Measurements from ENCODE around the gene TCEA2.

TCEA2 gene

GRCh38 chr20:64041781-64042053 is 21.3 kb upstream of the TCEA2 start:
- Histone ChIP-seq H3K9me3 (ENCODE audit: insufficient read depth, low read length) (no peaks in the 10 kb centered on the region), H3K27me3 (ENCODE audit: low read length) (no peaks in the 10 kb centered on the region), H3K4me3 (ENCODE audit: insufficient read depth, low read length, poor library complexity, severe bottlenecking) (no peak overlapping the region), H3K36me3 (ENCODE audit: low read length) (no peaks in the 10 kb centered on the region), H4K20me1 (ENCODE audit: low read depth, low read length) (no peaks in the 10 kb centered on the region), H3K9ac (ENCODE audit: low read length) (no peak overlapping the region), H2AFZ (ENCODE audit: low read depth, low read length, severe bottlenecking) (no peak overlapping the region), H3K27ac (ENCODE audit: low read depth, low read length) (no peak overlapping the region), H3K4me2 (ENCODE audit: low read depth, low read length, poor library complexity, severe bottlenecking) (no peak overlapping the region), H3K9me2 (replicated peaks; ENCODE audit: insufficient read depth, low read length) (no peaks in the 10 kb centered on the region), H3F3A (ENCODE audit: insufficient read depth) (peaks cover 9% of the 10 kb centered on the region), H3K79me2 (ENCODE audit: insufficient read depth, low read length) (no peaks in the 10 kb centered on the region)
- TF ChIP-seq CTCF (IDR thresholded peaks at IDR 0.05; ENCODE audit: insufficient read depth, low read length, poor library complexity, severe bottlenecking) (no peak), EZH2phosphoT487 (conservative IDR thresholded peaks at IDR 0.05; ENCODE audit: low read length) (no peak)

GRCh38 chr20:64042054-64042781 is 20.8 kb upstream of the TCEA2 start:
- H3K9me3 ChIP-seq (ENCODE audit: insufficient read depth, low read length) = no peaks in the 10 kb centered on the region
- H3K4me3 ChIP-seq (ENCODE audit: insufficient read depth, low read length, poor library complexity, severe bottlenecking) = no peak overlapping the region
- no peak overlapping the region for H3K9ac ChIP-seq (ENCODE audit: low read length)
- no peaks in the 10 kb centered on the region for H3K36me3 ChIP-seq (ENCODE audit: low read length)
- TF ChIP-seq CTCF (IDR thresholded peaks at IDR 0.05; ENCODE audit: insufficient read depth, low read length, poor library complexity, severe bottlenecking) (no peak), EZH2phosphoT487 (conservative IDR thresholded peaks at IDR 0.05; ENCODE audit: low read length) (no peak)
- no peaks in the 10 kb centered on the region for H4K20me1 ChIP-seq (ENCODE audit: low read depth, low read length)
- no peaks in the 10 kb centered on the region for H3K27me3 ChIP-seq (ENCODE audit: low read length)
- H3K4me2 ChIP-seq (ENCODE audit: low read depth, low read length, poor library complexity, severe bottlenecking) = peak overlapping the region; percentile 17
- peaks cover 9% of the 10 kb centered on the region for H3F3A ChIP-seq (ENCODE audit: insufficient read depth)
- H3K9me2 ChIP-seq (replicated peaks; ENCODE audit: insufficient read depth, low read length) = no peaks in the 10 kb centered on the region
- H2AFZ ChIP-seq (ENCODE audit: low read depth, low read length, severe bottlenecking) = no peak overlapping the region
- no peak overlapping the region for H3K27ac ChIP-seq (ENCODE audit: low read depth, low read length)
- no peaks in the 10 kb centered on the region for H3K79me2 ChIP-seq (ENCODE audit: insufficient read depth, low read length)

GRCh38 chr20:64043768-64044167 is 19.2 kb upstream of the TCEA2 start:
- Histone ChIP-seq H3F3A (ENCODE audit: insufficient read depth) (peaks cover 9% of the 10 kb centered on the region), H3K36me3 (ENCODE audit: low read length) (no peaks in the 10 kb centered on the region), H3K4me3 (ENCODE audit: insufficient read depth, low read length, poor library complexity, severe bottlenecking) (no peak overlapping the region), H3K9me3 (ENCODE audit: insufficient read depth, low read length) (no peaks in the 10 kb centered on the region), H4K20me1 (ENCODE audit: low read depth, low read length) (no peaks in the 10 kb centered on the region), H3K79me2 (ENCODE audit: insufficient read depth, low read length) (no peaks in the 10 kb centered on the region), H3K4me2 (ENCODE audit: low read depth, low read length, poor library complexity, severe bottlenecking) (no peak overlapping the region), H3K27me3 (ENCODE audit: low read length) (no peaks in the 10 kb centered on the region), H3K27ac (ENCODE audit: low read depth, low read length) (no peak overlapping the region), H2AFZ (ENCODE audit: low read depth, low read length, severe bottlenecking) (no peak overlapping the region), H3K9me2 (replicated peaks; ENCODE audit: insufficient read depth, low read length) (no peaks in the 10 kb centered on the region), H3K9ac (ENCODE audit: low read length) (no peak overlapping the region)
- TF ChIP-seq EZH2phosphoT487 (conservative IDR thresholded peaks at IDR 0.05; ENCODE audit: low read length) = no peak
- TF ChIP-seq CTCF (IDR thresholded peaks at IDR 0.05; ENCODE audit: insufficient read depth, low read length, poor library complexity, severe bottlenecking) = no peak
